Astrocyte (in vitro differentiated cells and primary cell): Measurements from ENCODE around the gene TOR4A.

ENCODE experiments used
- CTCF ChIP-seq: IDR thresholded peaks from 2 replicates; pipeline ENCODE4 v1.5.1; 2011; ENCODE audit warnings: low read depth, mild to moderate bottlenecking, inconsistent platforms, low read length, moderate library complexity; ENCODE audit not compliant: insufficient read depth
- EZH2 ChIP-seq: IDR thresholded peaks from 2 replicates; pipeline ENCODE4 v1.6.1; 2012; ENCODE audit warnings: mild to moderate bottlenecking, low read length, inconsistent platforms; ENCODE audit not compliant: insufficient read depth

- TF ChIP-seq CTCF, result no peak
- no peak for TF ChIP-seq EZH2
These were observed 29.7 kb upstream of the TOR4A start for GRCh38 chr9:137247916-137248175.
